ENCODE measurements around the gene GALNT3. TPM values are rescaled to one million over a fixed set of nuclear protein-coding genes. Genes with fewer than 3 reads are reported as not detected.

Gene GALNT3
- total RNA-seq, 1 experiment from 2014 or later: 0.10 TPM

DNA sequence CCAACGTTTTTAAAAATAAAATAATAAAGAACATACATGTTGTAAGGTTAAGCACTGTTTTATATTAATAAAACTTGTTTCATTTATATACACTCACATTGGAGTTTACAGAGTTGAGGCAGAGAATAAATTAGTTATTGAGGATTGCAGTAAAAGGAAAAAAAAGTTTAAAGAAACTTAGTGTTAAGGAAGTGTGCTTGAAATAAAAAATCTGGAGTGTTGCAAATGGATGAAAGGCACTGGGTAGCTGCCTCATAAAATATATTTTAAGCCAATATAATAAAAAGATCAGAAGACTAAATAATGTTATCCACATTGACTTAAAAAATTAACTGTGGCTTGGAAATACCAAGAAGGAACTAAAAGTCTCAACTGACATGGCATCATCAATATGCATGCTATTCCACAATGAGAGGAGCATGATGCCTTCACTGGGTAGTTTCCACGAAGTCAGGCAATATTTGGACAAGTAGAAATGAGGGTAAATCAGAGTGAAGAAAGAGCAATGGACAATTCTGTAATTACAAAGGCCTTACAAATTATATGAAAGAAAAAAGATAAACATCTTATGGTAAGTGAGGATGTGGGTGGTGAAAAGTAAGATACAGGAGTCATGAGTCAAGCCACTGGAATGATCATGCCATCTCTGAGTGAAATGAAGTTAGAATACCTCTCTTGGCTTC is 2.5 kb downstream of the GALNT3 start:
- CTCF ChIA-PET: no interaction called here
- BruUV-seq (replicated peaks): no TSS peak
- POLR2A ChIA-PET: no interaction called here
- no peak overlapping the region for H3K4me3 ChIP-seq (ENCODE audit: low read depth in 2 of 2, low read length in 2 of 2)
- TF ChIP-seq POLR2AphosphoS5 (IDR thresholded peaks at IDR 0.05; ENCODE audit: low read depth, low read length) (no peak), REST (IDR thresholded peaks at IDR 0.05; ENCODE audit: insufficient read depth in 1 of 2, low read depth in 2 of 2, low read length in 1 of 2) (no peak), CTCF (IDR thresholded peaks at IDR 0.05) (no peak), TCF7L2 (IDR thresholded peaks at IDR 0.05; ENCODE audit: low read depth, low read length) (no peak), SIN3A (IDR thresholded peaks at IDR 0.05; ENCODE audit: borderline replicate concordance, insufficient read depth, low read depth, low read length) (no peak)
- in situ Hi-C loops (cut with HindIII; ENCODE audit: low pct_unique_long_range_greater_than_20kb, low sequenced_read_pairs) (no loop called here), intact Hi-C loops (cut with micrococcal nuclease; ENCODE audit: unreplicated experiment) (no loop called here)
- ATAC-seq (no peak), DNase-seq (ENCODE audit: low read depth, low spot score) (no peak)
- H3K27me3 ChIP-seq (ENCODE audit: control insufficient read depth, insufficient read depth, low read length): peaks cover 21% of the 10 kb centered on the region
- H3K4me1 ChIP-seq (ENCODE audit: control insufficient read depth, insufficient read depth, low read length): peaks cover 5% of the 10 kb centered on the region
- no peak overlapping the region for H3K27ac ChIP-seq (ENCODE audit: low read length)
- no peaks in the 10 kb centered on the region for H3K9me3 ChIP-seq (ENCODE audit: control insufficient read depth, insufficient read depth, low read depth, low read length)
- no peaks in the 10 kb centered on the region; the same call in 1 of the 2 replicates for H3K36me3 ChIP-seq (ENCODE audit: control insufficient read depth, insufficient read depth, low read length)

DNA sequence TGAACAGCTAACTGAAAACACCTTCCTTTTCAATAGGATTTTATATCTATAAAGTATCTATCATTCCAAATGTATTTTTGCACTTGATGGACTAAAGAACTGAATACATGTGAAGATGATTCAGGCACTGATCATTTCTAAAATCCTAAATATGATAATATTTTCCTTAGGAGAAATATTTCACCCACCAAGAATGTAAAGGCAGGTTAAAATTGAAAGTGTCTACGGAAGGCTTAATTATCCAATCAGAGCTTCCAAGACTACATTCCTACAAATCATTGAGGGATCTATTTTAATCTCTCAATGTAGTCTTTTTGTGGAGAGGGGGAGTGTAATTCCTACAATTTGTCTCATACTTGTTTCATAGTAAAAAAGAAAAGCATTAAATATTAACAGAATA is 3.6 kb downstream of the GALNT3 start:
- ChIA-PET POLR2A (no interaction called here), CTCF (no interaction called here)
- Histone ChIP-seq H3K4me1 (ENCODE audit: control insufficient read depth, insufficient read depth, low read length) (peaks cover 5% of the 10 kb centered on the region), H3K9me3 (ENCODE audit: control insufficient read depth, insufficient read depth, low read depth, low read length) (no peaks in the 10 kb centered on the region), H3K36me3 (ENCODE audit: control insufficient read depth, insufficient read depth, low read length) (no peaks in the 10 kb centered on the region; the same call in 1 of the 2 replicates), H3K4me3 (ENCODE audit: low read depth in 2 of 2, low read length in 2 of 2) (no peak overlapping the region), H3K27me3 (ENCODE audit: control insufficient read depth, insufficient read depth, low read length) (peaks cover 17% of the 10 kb centered on the region), H3K27ac (ENCODE audit: low read length) (no peak overlapping the region)
- intact Hi-C loops (cut with micrococcal nuclease; ENCODE audit: unreplicated experiment) (no loop called here), in situ Hi-C loops (cut with HindIII; ENCODE audit: low pct_unique_long_range_greater_than_20kb, low sequenced_read_pairs) (no loop called here)
- ATAC-seq: no peak
- no TSS peak for BruUV-seq (replicated peaks)
- TF ChIP-seq REST (IDR thresholded peaks at IDR 0.05; ENCODE audit: insufficient read depth in 1 of 2, low read depth in 2 of 2, low read length in 1 of 2) (no peak), POLR2AphosphoS5 (IDR thresholded peaks at IDR 0.05; ENCODE audit: low read depth, low read length) (no peak), TCF7L2 (IDR thresholded peaks at IDR 0.05; ENCODE audit: low read depth, low read length) (no peak), SIN3A (IDR thresholded peaks at IDR 0.05; ENCODE audit: borderline replicate concordance, insufficient read depth, low read depth, low read length) (no peak), CTCF (IDR thresholded peaks at IDR 0.05) (no peak)
- no peak for DNase-seq (ENCODE audit: low read depth, low spot score)

All from Panc1 (cell line).